Aorta (tissue), 5 donors: ENCODE measurements around the gene THRA. TPM values are rescaled to one million over a fixed set of nuclear protein-coding genes. Genes with fewer than 3 reads are reported as not detected.

Experiments
- ATAC-seq: fragments of 200-7000 bp; cut with Tn5 transposase; one replicate; pipeline ENCODE4 v1.9.1; 2022; ENCODE audit warnings: moderate library complexity; ENCODE audit not compliant: low FRiP score
- DNase-seq, 2 donors: peaks; one replicate each; pipeline ENCODE4 v3.0.0-alpha.2; 2020
- H3K27ac ChIP-seq, 2 donors: one replicate each; pipeline ENCODE4 v1.5.1; 2013; ENCODE audit warnings: low read length in 2 of 2, mild to moderate bottlenecking in 2 of 2, moderate library complexity in 2 of 2, control low read depth in 1 of 2, inconsistent platforms in 1 of 2, low read depth in 1 of 2
- H3K27me3 ChIP-seq, 2 donors: one replicate each; pipeline ENCODE4 v1.6.1; 2013; ENCODE audit warnings: control low read depth in 1 of 2, low read length in 1 of 2, mild to moderate bottlenecking in 1 of 2, moderate library complexity in 1 of 2; ENCODE audit not compliant: insufficient read depth in 2 of 2, control insufficient read depth in 1 of 2
- H3K36me3 ChIP-seq, 2 donors: one replicate each; pipeline ENCODE4 v1.6.1; 2013; ENCODE audit warnings: control low read depth in 1 of 2, low read length in 1 of 2, mild to moderate bottlenecking in 1 of 2; ENCODE audit not compliant: insufficient read depth in 2 of 2, control insufficient read depth in 1 of 2
- H3K4me1 ChIP-seq, 2 donors: one replicate each; pipeline ENCODE4 v1.6.1; 2013; ENCODE audit warnings: low read length in 2 of 2, control low read depth in 1 of 2, mild to moderate bottlenecking in 1 of 2, moderate library complexity in 1 of 2; ENCODE audit not compliant: insufficient read depth in 2 of 2, control insufficient read depth in 1 of 2
- H3K4me3 ChIP-seq, 2 donors: one replicate each; pipeline ENCODE4 v1.5.1; 2013; ENCODE audit warnings: low read length in 2 of 2, control low read depth in 1 of 2, mild to moderate bottlenecking in 1 of 2
- H3K9me3 ChIP-seq: one replicate; pipeline ENCODE4 v1.6.1; 2013; ENCODE audit warnings: mild to moderate bottlenecking, low read length; ENCODE audit not compliant: control insufficient read depth
- WGBS, 2 donors: extraction: QIAGEN DNeasy Blood & Tissue Kit; methylation state at CpG; one replicate each; pipeline ENCODE4 v1.1.7; 2013; 5-methylcytosine and 5-hydroxymethylcytosine counted together
- intact Hi-C, 2 donors: fragments of 100-400 bp; cut with DNase I; formaldehyde crosslinking; loops; one replicate each; pipeline versions ENCODE4 v1.14.2 to v1.15.0; 2022
- polyA plus RNA-seq, 2 donors: library from polyadenylated mRNA; stranded (reverse); fragments of 200-250 nt; gene quantifications; one replicate each; pipeline ENCODE4 v1.2.3, GENCODE V29; 2013
- total RNA-seq, 2 donors: library from RNA; stranded (reverse); fragmentation: NEBNext Ultra II Directional; extraction: Animal tissue kit (Norgen Biotek cat#: 25700); gene quantifications; one replicate each; pipeline ENCODE4 v1.2.1, GENCODE V29; 2021
- donor health status: healthy with polysubstance abuse.
- donor health status: Bipolar disorder and iron deficiency.
- donor health status: DM: no; HTN: no; CAD: no.
- donor health status: DM: no; HTN: no; CAD: no.
- donor health status: DM: yes; HTN: yes; CAD: no.

THRA gene
- total and polyA plus RNA-seq, 4 donors = 38.9 to 62.3 (median 52.9) TPM

DNA sequence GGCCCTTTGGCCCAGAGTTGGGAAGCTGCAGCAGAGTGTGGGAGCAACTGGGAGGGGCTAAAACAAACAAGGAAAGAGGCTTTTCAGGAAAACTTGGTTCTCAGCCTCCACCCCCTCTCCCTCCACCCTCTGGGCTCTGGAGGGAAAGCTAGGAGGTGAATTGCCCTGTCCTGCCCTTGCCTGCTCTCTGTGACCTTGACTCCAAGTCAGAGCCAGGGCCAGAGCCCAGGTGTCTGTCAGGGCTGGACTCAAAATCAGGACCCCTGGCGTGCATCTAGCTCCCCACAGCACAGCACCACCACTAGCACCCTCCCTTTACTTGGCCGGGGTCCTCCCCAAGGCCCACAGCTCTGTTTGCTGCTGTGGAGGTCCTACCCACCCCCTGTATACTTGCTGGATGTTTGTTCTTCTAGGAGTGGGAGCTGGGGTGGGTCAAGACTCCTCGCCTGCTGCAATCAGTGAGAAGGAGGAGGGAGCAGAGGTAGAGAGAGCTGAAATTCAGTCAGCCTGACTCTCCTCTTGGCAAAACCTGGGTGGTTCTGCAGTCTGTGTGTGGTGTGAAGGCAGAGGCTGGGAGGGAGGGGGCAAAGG lies 40.4 kb downstream of the THRA start:
- ATAC-seq (no peak), DNase-seq (no peak)
- no peak overlapping the region for H3K27ac ChIP-seq
- H3K4me1 ChIP-seq = peaks cover 0 to 3% of the 10 kb centered on the region in 2 donors
- H3K4me3 ChIP-seq = no peak overlapping the region
- no peaks in the 10 kb centered on the region for H3K9me3 ChIP-seq
- H3K36me3 ChIP-seq = no peaks in the 10 kb centered on the region
- 58 to 63% methylated on average over 3 of the region's 3 CpGs for WGBS, 2 donors
- intact Hi-C loops = loop anchor here in 1 of 2 donors (10.0 kb wide), 1 partner anchor 182 kb away; the partner anchor contains the start of gene CDC6
- H3K27me3 ChIP-seq = no peaks in the 10 kb centered on the region

DNA sequence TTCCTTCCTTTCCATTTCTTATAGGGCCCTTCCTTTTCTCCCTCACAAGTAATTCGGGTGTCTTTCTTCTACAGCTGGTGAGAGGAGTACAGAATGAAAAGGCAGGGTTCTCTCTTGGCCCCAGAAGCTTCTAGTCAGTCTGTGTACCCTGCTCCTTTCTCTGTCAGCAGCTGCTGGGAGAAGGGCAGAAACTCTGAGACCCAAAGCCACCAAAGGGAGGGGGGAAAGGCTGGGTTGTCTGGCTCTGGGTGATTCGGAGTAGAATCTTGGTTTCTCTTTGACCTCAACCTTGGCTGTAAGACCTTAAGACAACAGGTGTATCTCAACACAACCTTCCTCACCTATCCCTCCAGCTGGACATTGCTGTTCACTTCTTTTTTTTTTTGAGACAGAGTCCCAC lies 40.9 kb downstream of the THRA start:
- DNase-seq = no peak

DNA sequence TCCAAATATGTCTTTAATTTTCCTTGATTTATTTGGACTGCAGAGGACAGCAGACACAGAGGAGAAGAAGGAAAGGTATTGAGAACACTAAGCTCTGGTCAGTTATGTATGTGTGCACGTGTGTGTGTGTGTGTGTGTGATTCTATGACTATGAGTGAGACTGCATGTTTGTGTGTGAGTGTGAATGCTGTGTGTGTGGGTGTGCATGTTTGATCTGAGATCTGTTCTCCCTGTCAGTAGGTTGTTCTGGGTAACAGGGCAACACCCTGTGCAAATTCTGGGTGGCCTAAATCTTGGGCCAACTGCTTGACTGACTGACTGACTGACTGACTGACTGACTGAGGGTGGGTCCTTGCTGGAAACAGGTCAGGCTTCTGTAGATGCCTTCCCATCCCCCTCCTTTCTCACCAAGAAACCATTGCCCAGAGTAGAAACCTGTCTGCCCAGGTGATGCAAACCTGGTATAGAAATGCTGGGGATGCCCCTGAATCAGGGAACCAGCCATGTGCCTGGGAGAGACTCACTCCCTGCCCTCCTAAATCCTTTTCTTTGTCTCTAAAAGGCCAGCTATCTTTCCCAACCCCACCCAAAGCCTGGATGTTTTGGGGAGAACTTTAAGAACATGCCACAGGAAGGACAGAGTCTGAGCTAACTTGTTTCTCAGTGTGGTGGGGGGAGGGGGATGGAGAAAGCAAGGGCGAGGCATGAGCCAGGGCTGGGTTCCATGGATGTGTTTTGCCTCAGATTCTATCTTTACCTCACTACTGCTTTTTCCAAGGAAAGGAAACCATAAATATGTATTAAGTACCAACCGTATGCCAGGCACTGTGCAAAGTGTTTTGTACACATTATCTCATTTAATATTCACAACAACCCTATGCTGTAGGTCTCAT lies 42.1 kb downstream of the THRA start:
- H3K36me3 ChIP-seq = no peaks in the 10 kb centered on the region
- peaks cover 2 to 3% of the 10 kb centered on the region in 2 donors for H3K4me1 ChIP-seq
- H3K27me3 ChIP-seq = no peaks in the 10 kb centered on the region
- H3K4me3 ChIP-seq = no peak overlapping the region
- ATAC-seq (no peak), DNase-seq (no peak)
- intact Hi-C loops = loop anchor here in 1 of 2 donors (10.0 kb wide), 1 partner anchor 180 kb away; the partner anchor contains the start of gene CDC6
- WGBS, 2 donors = 34 to 42% methylated on average over 3 of the region's 3 CpGs
- H3K9me3 ChIP-seq = no peaks in the 10 kb centered on the region
- H3K27ac ChIP-seq = no peak overlapping the region

More for the DNA sequence above, 40.9 kb downstream of the THRA start:
- intact Hi-C loops = loop anchor here in 1 of 2 donors (10.0 kb wide), 1 partner anchor 181 kb away; the partner anchor contains the start of gene CDC6
- Histone ChIP-seq H3K9me3 (no peaks in the 10 kb centered on the region), H3K4me1 (peaks cover 0 to 3% of the 10 kb centered on the region in 2 donors), H3K36me3 (no peaks in the 10 kb centered on the region), H3K4me3 (no peak overlapping the region), H3K27ac (no peak overlapping the region), H3K27me3 (no peaks in the 10 kb centered on the region)
- WGBS, 2 donors = 48 to 54% methylated on average over 2 of the region's 2 CpGs
- no peak for ATAC-seq

DNA sequence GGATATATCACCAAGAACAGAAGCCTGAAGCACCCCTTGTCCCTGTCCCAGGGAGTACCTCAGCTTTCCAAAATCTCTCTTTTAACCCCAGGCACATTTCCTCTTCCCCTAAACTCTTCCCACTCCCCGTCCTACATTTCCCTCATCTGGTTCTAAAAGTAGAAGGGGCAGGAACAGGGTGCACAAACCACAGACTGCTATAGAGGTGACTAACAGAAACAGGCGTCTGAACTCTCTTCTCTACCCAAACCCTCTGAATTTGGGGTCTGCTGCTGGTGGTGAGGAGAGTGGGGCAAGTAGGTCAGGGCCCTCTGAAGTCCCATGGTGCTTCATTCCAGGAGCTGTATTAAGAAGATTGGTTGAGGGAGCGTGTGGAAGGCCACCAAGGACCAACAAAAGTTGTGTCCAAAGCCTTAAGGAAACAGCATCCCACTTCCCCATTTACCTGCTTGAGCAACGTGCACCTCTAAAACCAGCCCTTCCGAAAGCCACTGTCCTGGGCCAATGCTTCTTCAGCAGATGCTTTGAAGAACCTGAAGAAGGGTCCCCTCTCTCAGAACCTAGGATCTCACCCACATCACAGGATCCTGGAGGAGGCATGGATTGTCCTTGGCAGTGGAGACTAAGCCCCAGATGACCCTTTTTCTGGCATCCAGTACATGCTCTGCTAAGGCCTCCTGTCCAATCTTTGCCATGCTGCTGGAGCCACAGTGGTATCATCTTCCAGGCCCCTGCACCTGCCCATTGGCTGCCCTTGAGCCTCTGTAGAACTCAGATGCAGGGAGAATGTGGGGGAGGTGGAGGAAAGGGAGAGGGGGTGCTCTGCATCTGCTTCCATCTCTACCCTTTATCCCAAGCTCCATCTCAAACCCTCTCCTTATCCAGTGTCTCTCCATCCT lies 43.3 kb downstream of the THRA start:
- H3K27ac ChIP-seq = peak overlapping the region in 1 of 2 donors; percentile 99
- DNase-seq = no peak
- H3K4me1 ChIP-seq = peaks cover 3 to 4% of the 10 kb centered on the region in 2 donors
- no peak overlapping the region for H3K4me3 ChIP-seq
- intact Hi-C loops = loop anchor here in 1 of 2 donors (10.0 kb wide), 1 partner anchor 179 kb away; the partner anchor contains the start of gene CDC6
- no peaks in the 10 kb centered on the region for H3K27me3 ChIP-seq
- ATAC-seq = no peak
- 86 to 91% methylated on average over 5 of the region's 5 CpGs for WGBS, 2 donors
- no peaks in the 10 kb centered on the region for H3K9me3 ChIP-seq
- H3K36me3 ChIP-seq = no peaks in the 10 kb centered on the region

DNA sequence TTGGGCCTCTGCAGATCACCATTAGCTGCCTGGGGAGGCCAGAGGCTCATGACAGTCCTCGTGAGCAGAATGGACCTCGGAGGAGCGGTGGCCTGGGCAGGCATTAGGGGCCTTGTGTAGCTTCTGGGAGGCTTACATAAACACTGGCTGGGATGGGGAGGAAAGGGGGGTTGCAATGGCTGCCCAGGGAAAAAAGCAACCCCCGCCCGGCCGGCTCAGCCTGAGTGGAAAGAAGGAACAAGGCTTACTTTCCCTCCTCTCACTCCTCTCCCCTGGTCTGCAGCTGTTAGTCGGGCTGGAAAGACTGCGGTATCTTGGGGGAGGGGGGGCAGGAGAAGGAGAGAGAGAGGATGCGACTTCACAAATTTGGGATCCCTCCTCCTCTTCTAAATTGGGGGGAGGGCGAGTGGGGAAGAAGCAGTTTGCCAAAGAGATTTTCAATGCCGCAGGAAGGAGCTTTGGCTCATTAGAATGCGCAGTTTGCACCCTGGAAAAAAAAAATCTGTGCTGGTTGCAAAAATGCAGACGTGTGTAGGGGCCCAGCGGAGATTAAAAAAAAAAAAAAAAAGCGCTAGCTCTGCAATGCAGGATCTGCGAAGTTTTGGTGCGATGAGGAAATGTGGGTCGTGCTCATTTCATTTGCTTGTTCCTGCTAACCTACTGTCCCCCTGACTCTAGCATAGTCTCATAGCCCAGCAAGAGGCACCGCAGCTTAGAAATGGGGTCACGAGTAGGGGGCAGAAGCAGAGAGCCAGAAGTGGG lies 44.2 kb downstream of the THRA start:
- no peaks in the 10 kb centered on the region for H3K9me3 ChIP-seq
- peaks cover 3 to 4% of the 10 kb centered on the region in 2 donors for H3K4me1 ChIP-seq
- H3K4me3 ChIP-seq = no peak overlapping the region
- H3K27ac ChIP-seq = peak overlapping the region; percentile 48 to 99
- peak in 1 of 2 donors; percentile 63 for DNase-seq
- intact Hi-C loops = loop anchor here in 1 of 2 donors (10.0 kb wide), 1 partner anchor 178 kb away; the partner anchor contains the start of gene CDC6
- H3K36me3 ChIP-seq = no peaks in the 10 kb centered on the region
- no peak for ATAC-seq
- 52 to 54% methylated on average over 20 of the region's 20 CpGs for WGBS, 2 donors
- H3K27me3 ChIP-seq = no peaks in the 10 kb centered on the region

DNA sequence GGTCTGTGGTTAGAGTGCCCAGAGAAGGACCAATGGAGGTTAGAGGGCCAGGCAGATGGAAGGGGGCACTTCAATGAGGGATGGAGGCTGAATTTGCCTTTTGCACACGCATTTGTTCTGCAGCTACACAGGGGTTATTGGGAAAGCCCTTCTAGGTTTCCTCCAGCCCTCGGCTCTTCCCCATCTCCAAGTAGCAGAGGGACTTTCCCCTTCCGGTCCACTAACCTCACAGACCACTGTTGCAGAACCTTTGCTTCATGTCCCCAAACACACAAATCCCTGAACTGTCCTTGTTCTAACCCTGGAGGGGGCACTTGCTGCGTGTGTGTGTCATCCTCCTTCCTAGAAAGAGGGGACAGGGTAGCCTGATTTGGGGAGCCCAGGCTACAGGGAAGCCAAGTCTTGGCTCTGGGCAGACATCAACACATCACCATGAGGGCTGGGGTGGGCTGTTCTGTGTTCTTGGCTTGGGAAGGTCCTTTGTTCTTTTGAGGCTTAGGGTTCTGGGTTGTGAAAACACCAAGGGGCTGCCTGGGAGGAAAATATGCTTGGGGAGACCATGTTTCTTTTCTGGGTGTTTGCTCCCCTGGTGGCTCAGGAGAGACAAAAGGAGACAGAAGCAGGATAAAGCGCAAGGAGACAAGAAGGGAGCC lies 44.9 kb downstream of the THRA start:
- Histone ChIP-seq H3K27ac (peak overlapping the region; percentile 48 to 99), H3K9me3 (no peaks in the 10 kb centered on the region), H3K36me3 (no peaks in the 10 kb centered on the region), H3K4me1 (peaks cover 3 to 4% of the 10 kb centered on the region in 2 donors), H3K4me3 (no peak overlapping the region), H3K27me3 (no peaks in the 10 kb centered on the region)
- intact Hi-C loops = loop anchor here in 1 of 2 donors (10.0 kb wide), 1 partner anchor 177 kb away; the partner anchor contains the start of gene CDC6
- DNase-seq (peak in 1 of 2 donors; percentile 56), ATAC-seq (no peak)
- 28 to 32% methylated on average over 5 of the region's 5 CpGs for WGBS, 2 donors

DNA sequence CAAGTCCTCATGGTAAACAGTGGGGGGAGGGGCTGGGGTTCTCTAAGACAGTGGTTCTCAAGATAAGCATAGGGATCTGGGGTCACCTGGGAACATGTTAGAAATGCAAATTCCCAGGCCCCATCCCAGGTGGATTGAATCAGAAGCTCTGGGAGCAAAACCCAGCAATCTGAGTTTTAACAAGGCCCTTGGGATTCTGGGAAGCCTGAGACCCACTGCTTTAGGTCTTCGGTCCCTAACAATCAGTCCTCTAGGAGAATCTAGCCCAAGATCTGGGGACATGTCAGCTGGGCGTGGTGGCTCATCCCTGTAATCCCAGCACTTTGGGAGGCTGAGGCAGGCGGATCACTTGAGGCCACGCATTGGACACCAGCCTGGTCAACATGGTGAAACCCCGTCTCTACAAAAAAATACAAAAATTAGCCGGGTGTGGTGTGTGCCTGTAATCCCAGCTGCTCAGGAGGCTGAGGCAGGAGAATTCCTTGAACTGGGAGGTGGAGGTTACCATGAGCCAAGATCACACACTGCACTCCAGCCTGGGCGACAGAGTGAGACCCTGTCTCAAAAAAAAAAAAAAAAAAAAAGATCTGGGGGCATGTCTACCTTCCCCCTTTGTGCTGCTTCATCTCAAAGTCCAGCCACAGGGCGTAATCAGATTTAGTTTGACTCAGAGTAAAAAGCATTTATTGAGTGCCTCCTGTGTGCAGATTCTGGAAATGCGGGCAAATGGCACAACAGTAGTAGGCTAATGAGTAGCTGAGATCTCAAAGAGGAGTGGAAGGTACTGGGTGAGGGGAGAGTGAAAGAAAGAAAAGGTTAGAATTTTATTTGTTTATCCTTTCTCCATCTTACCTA lies 46.4 kb downstream of the THRA start:
- no peaks in the 10 kb centered on the region for H3K36me3 ChIP-seq
- no peaks in the 10 kb centered on the region for H3K9me3 ChIP-seq
- ATAC-seq (no peak), DNase-seq (peak in 1 of 2 donors; percentile 37)
- H3K27me3 ChIP-seq = no peaks in the 10 kb centered on the region
- 91 to 93% methylated on average over 9 of the region's 9 CpGs for WGBS, 2 donors
- H3K4me3 ChIP-seq = no peak overlapping the region
- peak overlapping the region; percentile 52 to 81 for H3K27ac ChIP-seq
- intact Hi-C loops = loop anchor here in 1 of 2 donors (10.0 kb wide), 1 partner anchor 176 kb away; the partner anchor contains the start of gene CDC6
- peaks cover 3 to 4% of the 10 kb centered on the region in 2 donors for H3K4me1 ChIP-seq
